HepG2 (cell line): ENCODE data around the gene MNX1. TPM values are rescaled to one million over a fixed set of nuclear protein-coding genes. Genes with fewer than 3 reads are reported as not detected.

Source experiments
- AKAP8 ChIP-seq: sonication (generic); formaldehyde crosslinking; IDR thresholded peaks from 2 replicates; pipeline ENCODE4 v1.5.1; 2020; ENCODE audit warnings: mild to moderate bottlenecking, missing genetic modification reagents
- ATF2 ChIP-seq: sonication (generic); formaldehyde crosslinking; IDR thresholded peaks from 2 replicates; pipeline ENCODE4 v1.4.0; 2020; ENCODE audit warnings: missing genetic modification reagents
- ATRX ChIP-seq: sonication (generic); formaldehyde crosslinking; IDR thresholded peaks from 2 replicates; pipeline ENCODE4 v1.4.0; 2020; ENCODE audit warnings: missing genetic modification reagents, borderline replicate concordance
- CERS6 ChIP-seq: sonication (generic); formaldehyde crosslinking; IDR thresholded peaks from 2 replicates; pipeline ENCODE4 v1.5.0; 2020; ENCODE audit warnings: missing genetic modification reagents
- DNMT3B ChIP-seq: conservative IDR thresholded peaks from 2 replicates; pipeline ENCODE4 v1.6.1; 2016; ENCODE audit warnings: missing biosample characterization, control low read depth
- DR1 ChIP-seq: sonication (generic); formaldehyde crosslinking; IDR thresholded peaks from 2 replicates; pipeline ENCODE4 v1.8.0; 2021; ENCODE audit warnings: mild to moderate bottlenecking, missing genetic modification reagents, inconsistent platforms
- ETV6 ChIP-seq: sonication (generic); formaldehyde crosslinking; conservative IDR thresholded peaks from 2 replicates; pipeline ENCODE4 v1.4.0; 2020; ENCODE audit warnings: missing genetic modification reagents
- FOXC1 ChIP-seq: sonication (generic); formaldehyde crosslinking; IDR thresholded peaks from 2 replicates; pipeline ENCODE4 v1.8.0; 2022; ENCODE audit warnings: mild to moderate bottlenecking, missing genetic modification reagents, borderline replicate concordance
- FOXJ3 ChIP-seq: sonication (generic); formaldehyde crosslinking; IDR thresholded peaks from 2 replicates; pipeline ENCODE4 v1.4.0; 2020; ENCODE audit warnings: missing genetic modification reagents, mild to moderate bottlenecking, borderline replicate concordance
- NR2F1 ChIP-seq, 2 experiments: fragments of 450-650 bp in 1 of 2; formaldehyde crosslinking in 1 of 2; IDR thresholded peaks; 2 replicates each; pipeline versions ENCODE4 v1.5.0 to v1.6.1; 2016 to 2020; ENCODE audit warnings: mild to moderate bottlenecking in 1 of 2, missing compliant biosample characterization in 1 of 2, missing genetic modification reagents in 1 of 2, moderate library complexity in 1 of 2
- NRL ChIP-seq: sonication (generic); formaldehyde crosslinking; IDR thresholded peaks from 2 replicates; pipeline ENCODE4 v1.5.0; 2020; ENCODE audit warnings: missing genetic modification reagents, mild to moderate bottlenecking, moderate library complexity, borderline replicate concordance
- PITX1 ChIP-seq: sonication (generic); formaldehyde crosslinking; IDR thresholded peaks from 2 replicates; pipeline ENCODE4 v1.5.1; 2020; ENCODE audit warnings: mild to moderate bottlenecking, missing genetic modification reagents
- POLR2AphosphoS5 ChIP-seq: IDR thresholded peaks from 2 replicates; pipeline ENCODE4 v1.6.1; 2012; ENCODE audit warnings: low read depth, low read length
- RFXANK ChIP-seq: IDR thresholded peaks from 2 replicates; pipeline ENCODE4 v1.6.1; 2016
- SP5 ChIP-seq: IDR thresholded peaks from 2 replicates; pipeline ENCODE4 v1.6.1; 2016; ENCODE audit warnings: low read depth, borderline replicate concordance
- U2AF1 ChIP-seq: fragments of 200-400 bp; formaldehyde crosslinking; optimal IDR thresholded peaks from 2 replicates; pipeline ENCODE3; 2017; ENCODE audit warnings: mild to moderate bottlenecking, low read depth, low read length
- ZFP36L1 ChIP-seq: sonication (generic); formaldehyde crosslinking; IDR thresholded peaks from 2 replicates; pipeline ENCODE4 v1.8.0; 2022; ENCODE audit warnings: mild to moderate bottlenecking, missing genetic modification reagents, moderate library complexity
- ZNF567 ChIP-seq: sonication (generic); formaldehyde crosslinking; IDR thresholded peaks from 2 replicates; pipeline ENCODE4 v1.8.1; 2023; ENCODE audit warnings: mild to moderate bottlenecking, missing genetic modification reagents, borderline replicate concordance
- ZNF616 ChIP-seq: sonication (generic); formaldehyde crosslinking; IDR thresholded peaks from 2 replicates; pipeline ENCODE4 v1.5.0; 2020; ENCODE audit warnings: low read depth, mild to moderate bottlenecking, missing genetic modification reagents
- ZSCAN20 ChIP-seq: sonication (generic); formaldehyde crosslinking; IDR thresholded peaks from 2 replicates; pipeline ENCODE4 v1.4.0; 2020; ENCODE audit warnings: missing genetic modification reagents, mild to moderate bottlenecking, borderline replicate concordance
- polyA plus RNA-seq, 8 experiments: library from polyadenylated mRNA; depleted of rRNA in 3 of 8; stranded (reverse) in 7 of 8; unstranded in 1 of 8; fragments of >200 nt; fragmentation: Illumina TruSeq in 4 of 8; extraction: Trizol in 4 of 8; gene quantifications; 2 replicates each; pipeline versions ENCODE4 v1.2.1 to v1.2.3, GENCODE V29; 2011 to 2016; ENCODE audit warnings: low read depth in 4 of 8, missing spikeins in 1 of 8, mixed read lengths in 1 of 8; ENCODE audit not compliant: insufficient read depth in 1 of 8
- total RNA-seq, 5 experiments: library from RNA; depleted of rRNA; stranded (reverse); fragments of >200 nt; fragmentation: Illumina TruSeq; extraction: Trizol; gene quantifications; 2 replicates each; pipeline ENCODE4 v1.2.3, GENCODE V29; 2016; ENCODE audit warnings: low read depth in 1 of 5
- TF ChIP-seq, protein P1 (sequence below): sonication (generic); formaldehyde crosslinking; IDR thresholded peaks from 2 replicates; pipeline ENCODE4 v1.4.0; 2020; ENCODE audit warnings: missing genetic modification reagents
- TF ChIP-seq, protein P2 (sequence below): sonication (generic); formaldehyde crosslinking; IDR thresholded peaks from 2 replicates; pipeline ENCODE4 v1.5.0; 2020; ENCODE audit warnings: missing genetic modification reagents, mild to moderate bottlenecking, borderline replicate concordance
- TF ChIP-seq, protein P3 (sequence below): sonication (generic); formaldehyde crosslinking; IDR thresholded peaks from 2 replicates; pipeline ENCODE4 v1.4.0; 2020; ENCODE audit warnings: missing genetic modification reagents, mild to moderate bottlenecking, borderline replicate concordance

The MNX1 gene
- total and polyA plus RNA-seq, 2 of the 13 experiments (the other 11 are each of a cell fraction or from before 2014, with no cell fraction given) = 0.94 to 6.1 TPM

- TF ChIP-seq, protein P1, sequence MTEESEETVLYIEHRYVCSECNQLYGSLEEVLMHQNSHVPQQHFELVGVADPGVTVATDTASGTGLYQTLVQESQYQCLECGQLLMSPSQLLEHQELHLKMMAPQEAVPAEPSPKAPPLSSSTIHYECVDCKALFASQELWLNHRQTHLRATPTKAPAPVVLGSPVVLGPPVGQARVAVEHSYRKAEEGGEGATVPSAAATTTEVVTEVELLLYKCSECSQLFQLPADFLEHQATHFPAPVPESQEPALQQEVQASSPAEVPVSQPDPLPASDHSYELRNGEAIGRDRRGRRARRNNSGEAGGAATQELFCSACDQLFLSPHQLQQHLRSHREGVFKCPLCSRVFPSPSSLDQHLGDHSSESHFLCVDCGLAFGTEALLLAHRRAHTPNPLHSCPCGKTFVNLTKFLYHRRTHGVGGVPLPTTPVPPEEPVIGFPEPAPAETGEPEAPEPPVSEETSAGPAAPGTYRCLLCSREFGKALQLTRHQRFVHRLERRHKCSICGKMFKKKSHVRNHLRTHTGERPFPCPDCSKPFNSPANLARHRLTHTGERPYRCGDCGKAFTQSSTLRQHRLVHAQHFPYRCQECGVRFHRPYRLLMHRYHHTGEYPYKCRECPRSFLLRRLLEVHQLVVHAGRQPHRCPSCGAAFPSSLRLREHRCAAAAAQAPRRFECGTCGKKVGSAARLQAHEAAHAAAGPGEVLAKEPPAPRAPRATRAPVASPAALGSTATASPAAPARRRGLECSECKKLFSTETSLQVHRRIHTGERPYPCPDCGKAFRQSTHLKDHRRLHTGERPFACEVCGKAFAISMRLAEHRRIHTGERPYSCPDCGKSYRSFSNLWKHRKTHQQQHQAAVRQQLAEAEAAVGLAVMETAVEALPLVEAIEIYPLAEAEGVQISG = peak; percentile 47
- TF ChIP-seq DR1 (CRISPR knock-in tag) (no peak), U2AF1 (no peak), ETV6 (CRISPR knock-in tag) (no peak), CERS6 (CRISPR knock-in tag) (no peak), AKAP8 (CRISPR knock-in tag) (no peak), ATRX (no peak), POLR2AphosphoS5 (no peak), ZSCAN20 (CRISPR knock-in tag) (no peak), NR2F1 (CRISPR knock-in tag; IDR thresholded peaks at IDR 0.05) (peak; percentile 80 to 92), NRL (no peak), ZNF567 (CRISPR knock-in tag) (no peak), FOXC1 (CRISPR knock-in tag) (peak; percentile 54; the same call in 1 of the 2 replicates), ATF2 (CRISPR knock-in tag) (0 out of 2 replicates have a peak, but pooled peaks have one; percentile 22), RFXANK (CRISPR knock-in tag) (no peak), FOXJ3 (CRISPR knock-in tag) (peak; percentile 51; the same call in 1 of the 2 replicates), DNMT3B (CRISPR knock-in tag) (no peak), ZNF616 (CRISPR knock-in tag) (no peak), SP5 (peak; percentile 80), PITX1 (peak; percentile 74; the same call in 1 of the 2 replicates), ZFP36L1 (CRISPR knock-in tag) (0 out of 2 replicates have a peak, but pooled peaks have one; percentile 40)
- TF ChIP-seq, protein P2, sequence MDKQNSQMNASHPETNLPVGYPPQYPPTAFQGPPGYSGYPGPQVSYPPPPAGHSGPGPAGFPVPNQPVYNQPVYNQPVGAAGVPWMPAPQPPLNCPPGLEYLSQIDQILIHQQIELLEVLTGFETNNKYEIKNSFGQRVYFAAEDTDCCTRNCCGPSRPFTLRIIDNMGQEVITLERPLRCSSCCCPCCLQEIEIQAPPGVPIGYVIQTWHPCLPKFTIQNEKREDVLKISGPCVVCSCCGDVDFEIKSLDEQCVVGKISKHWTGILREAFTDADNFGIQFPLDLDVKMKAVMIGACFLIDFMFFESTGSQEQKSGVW (CRISPR knock-in tag) = no peak
- TF ChIP-seq, protein P3, sequence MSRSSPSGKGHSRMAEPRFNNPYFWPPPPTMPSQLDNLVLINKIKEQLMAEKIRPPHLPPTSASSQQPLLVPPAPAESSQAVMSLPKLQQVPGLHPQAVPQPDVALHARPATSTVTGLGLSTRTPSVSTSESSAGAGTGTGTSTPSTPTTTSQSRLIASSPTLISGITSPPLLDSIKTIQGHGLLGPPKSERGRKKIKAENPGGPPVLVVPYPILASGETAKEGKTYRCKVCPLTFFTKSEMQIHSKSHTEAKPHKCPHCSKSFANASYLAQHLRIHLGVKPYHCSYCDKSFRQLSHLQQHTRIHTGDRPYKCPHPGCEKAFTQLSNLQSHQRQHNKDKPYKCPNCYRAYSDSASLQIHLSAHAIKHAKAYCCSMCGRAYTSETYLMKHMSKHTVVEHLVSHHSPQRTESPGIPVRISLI (CRISPR knock-in tag) = no peak
Measured at GRCh38 chr7:157011333-157012112, 1.1 kb upstream of the MNX1 start (continued).
